ENCODE results near the gene NIPAL4.
"Not testable (repeated sequence)": the region's sequence is repeated elsewhere in the genome, so short reads cannot be mapped to it uniquely, and the experiment has no call there.

DNA sequence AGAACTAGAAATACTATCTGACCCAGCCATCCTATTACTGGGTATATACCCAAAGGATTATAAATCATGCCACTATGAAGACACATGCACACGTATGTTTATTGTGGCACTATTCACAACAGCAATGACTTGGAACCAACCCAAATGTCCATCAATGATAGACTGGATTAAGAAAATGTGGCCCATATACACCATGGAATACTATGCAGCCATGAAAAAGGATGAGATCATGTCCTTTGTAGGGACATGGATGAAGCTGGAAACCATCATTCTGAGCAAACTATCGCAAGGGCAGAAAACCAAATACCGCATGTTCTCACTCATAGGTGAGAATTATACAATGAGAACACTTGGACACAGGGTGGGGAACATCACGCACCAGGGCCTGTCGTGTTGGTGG is 30.1 kb upstream of the NIPAL4 start:
- not testable (repeated sequence) for TF ChIP-seq CTCF (conservative IDR thresholded peaks at IDR 0.05; ENCODE audit: low read depth, low read length); EZH2 (IDR thresholded peaks at IDR 0.05; ENCODE audit: borderline replicate concordance, low read depth, low read length, poor library complexity, severe bottlenecking)

Data from A673 (cell line).